ENCODE measurements around the gene SLC16A5. TPM values are rescaled to one million over a fixed set of nuclear protein-coding genes. Genes with fewer than 3 reads are reported as not detected.

SLC16A5 gene
- total RNA-seq, 4 donors from 2014 or later: 41.1 to 101 (median 62.6) TPM

- DNase-seq (ENCODE audit: low spot score in 2 of 2): no peak
- TF ChIP-seq, protein P1, sequence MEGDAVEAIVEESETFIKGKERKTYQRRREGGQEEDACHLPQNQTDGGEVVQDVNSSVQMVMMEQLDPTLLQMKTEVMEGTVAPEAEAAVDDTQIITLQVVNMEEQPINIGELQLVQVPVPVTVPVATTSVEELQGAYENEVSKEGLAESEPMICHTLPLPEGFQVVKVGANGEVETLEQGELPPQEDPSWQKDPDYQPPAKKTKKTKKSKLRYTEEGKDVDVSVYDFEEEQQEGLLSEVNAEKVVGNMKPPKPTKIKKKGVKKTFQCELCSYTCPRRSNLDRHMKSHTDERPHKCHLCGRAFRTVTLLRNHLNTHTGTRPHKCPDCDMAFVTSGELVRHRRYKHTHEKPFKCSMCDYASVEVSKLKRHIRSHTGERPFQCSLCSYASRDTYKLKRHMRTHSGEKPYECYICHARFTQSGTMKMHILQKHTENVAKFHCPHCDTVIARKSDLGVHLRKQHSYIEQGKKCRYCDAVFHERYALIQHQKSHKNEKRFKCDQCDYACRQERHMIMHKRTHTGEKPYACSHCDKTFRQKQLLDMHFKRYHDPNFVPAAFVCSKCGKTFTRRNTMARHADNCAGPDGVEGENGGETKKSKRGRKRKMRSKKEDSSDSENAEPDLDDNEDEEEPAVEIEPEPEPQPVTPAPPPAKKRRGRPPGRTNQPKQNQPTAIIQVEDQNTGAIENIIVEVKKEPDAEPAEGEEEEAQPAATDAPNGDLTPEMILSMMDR (IDR thresholded peaks at IDR 0.05): no peak
- no peak for TF ChIP-seq POLR2A (IDR thresholded peaks at IDR 0.05)
- H3K4me3 ChIP-seq (ENCODE audit: low read depth, poor library complexity, severe bottlenecking): no peak overlapping the region
- intact Hi-C loops (cut with DNase I; ENCODE audit: low total_unique reads): no loop called here
- 50 to 57% methylated on average over 9 to 18 of the region's 18 CpGs for WGBS, 2 donors
Measured at GRCh38 chr17:75093548-75094158, 5.9 kb downstream of the SLC16A5 start.

GRCh38 chr17:75094871-75095399 lies 7.2 kb downstream of the SLC16A5 start:
- H3K4me3 ChIP-seq (ENCODE audit: low read depth, poor library complexity, severe bottlenecking): no peak overlapping the region
- no peak for TF ChIP-seq POLR2A (IDR thresholded peaks at IDR 0.05)
- TF ChIP-seq, protein P1 (IDR thresholded peaks at IDR 0.05): no peak
- DNase-seq (ENCODE audit: low spot score in 2 of 2): no peak
- intact Hi-C loops (cut with DNase I; ENCODE audit: low total_unique reads): no loop called here
- WGBS, 2 donors: 72 to 88% methylated on average over 15 of the region's 16 CpGs

- peak; percentile 75 to 93 for DNase-seq (ENCODE audit: low spot score in 2 of 2)
- 33 to 52% methylated on average over 14 of the region's 14 CpGs for WGBS, 2 donors
- no peak overlapping the region for H3K4me3 ChIP-seq (ENCODE audit: low read depth, poor library complexity, severe bottlenecking)
- intact Hi-C loops (cut with DNase I; ENCODE audit: low total_unique reads): no loop called here
- TF ChIP-seq, protein P1 (IDR thresholded peaks at IDR 0.05): no peak
- TF ChIP-seq POLR2A (IDR thresholded peaks at IDR 0.05): no peak
Measured at GRCh38 chr17:75096082-75096625, 8.4 kb downstream of the SLC16A5 start.

GRCh38 chr17:75097865-75098264 lies 10.1 kb downstream of the SLC16A5 start:
- intact Hi-C loops (cut with DNase I; ENCODE audit: low total_unique reads): no loop called here
- no peak overlapping the region for H3K4me3 ChIP-seq (ENCODE audit: low read depth, poor library complexity, severe bottlenecking)
- TF ChIP-seq, protein P1 (IDR thresholded peaks at IDR 0.05): no peak
- no peak for TF ChIP-seq POLR2A (IDR thresholded peaks at IDR 0.05)
- 91 to 97% methylated on average over 7 of the region's 7 CpGs for WGBS, 2 donors
- DNase-seq (ENCODE audit: low spot score in 2 of 2): no peak

DNA sequence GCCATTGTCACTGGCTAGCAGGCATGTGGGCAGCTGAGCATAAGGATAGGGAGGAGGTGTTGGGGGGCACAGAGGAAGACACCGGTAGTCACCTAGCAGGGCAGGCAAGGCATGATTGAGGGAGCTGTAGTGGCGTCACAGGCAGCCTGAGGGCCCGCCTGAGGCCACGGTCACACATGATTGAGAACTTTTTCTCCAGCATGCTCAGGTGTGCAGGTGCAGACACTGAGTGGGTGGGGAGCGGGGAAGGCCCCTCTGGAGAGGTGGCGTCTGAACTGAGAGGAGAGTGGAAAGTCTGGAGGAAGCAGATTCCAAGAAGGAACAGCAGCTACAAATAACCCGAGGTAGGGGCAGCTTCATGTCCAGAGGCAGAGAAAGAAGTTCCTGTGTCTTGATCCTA lies 11.1 kb downstream of the SLC16A5 start:
- 88 to 89% methylated on average over 7 of the region's 7 CpGs for WGBS, 2 donors
- TF ChIP-seq POLR2A (IDR thresholded peaks at IDR 0.05): no peak
- TF ChIP-seq, protein P1 (IDR thresholded peaks at IDR 0.05): no peak
- intact Hi-C loops (cut with DNase I; ENCODE audit: low total_unique reads): no loop called here

More for the DNA sequence above, 11.1 kb downstream of the SLC16A5 start:
- H3K4me3 ChIP-seq (ENCODE audit: low read depth, poor library complexity, severe bottlenecking): no peak overlapping the region
- no peak for DNase-seq (ENCODE audit: low spot score in 2 of 2)
